K562 treated with DMSO at 1 percent for 12 hours (cell line): ENCODE measurements around the gene DSC1. TPM values are rescaled to one million over a fixed set of nuclear protein-coding genes. Genes with fewer than 3 reads are reported as not detected.

ENCODE experiments used
- total RNA-seq: library from RNA; unstranded; fragments of 300-600 nt; gene quantifications from 2 replicates; pipeline ENCODE4 v1.2.3, GENCODE V29; 2022; ENCODE audit not compliant: insufficient read depth

DSC1 gene
- 0.22 TPM in 1 of 2 replicates, not detected in the other for total RNA-seq

DNA sequence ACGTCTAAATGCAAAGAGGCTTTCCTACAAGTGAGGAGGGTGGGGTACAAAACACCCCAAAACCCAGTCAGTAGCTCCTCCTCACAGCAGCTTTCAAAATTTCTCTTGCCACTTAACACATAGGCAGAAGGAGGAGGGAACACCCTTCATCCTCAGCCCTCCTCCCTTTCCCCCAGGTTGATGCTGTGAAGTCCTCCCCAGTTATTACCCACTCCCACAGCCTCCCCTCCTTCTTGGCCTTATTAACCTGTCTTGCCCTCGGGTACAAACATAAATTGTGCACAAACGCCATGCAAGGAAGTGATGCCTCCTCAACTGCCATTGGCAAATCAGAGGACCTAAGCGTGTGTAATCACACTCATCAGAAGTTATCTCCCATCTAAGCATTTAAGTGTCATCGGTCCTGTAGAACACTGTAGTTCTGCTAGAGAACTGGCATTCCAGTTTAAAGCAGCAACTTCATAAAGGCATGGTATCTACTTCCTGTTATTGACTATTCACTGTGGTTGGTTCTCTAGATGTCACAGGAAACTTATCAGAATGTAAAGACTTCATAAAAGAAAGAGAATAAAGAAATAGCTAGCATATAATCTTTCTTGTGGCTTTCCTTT, at the start of gene DSC1:
Gene DSC1 (minus strand): TSS at position 32 of the 611 bp plus-strand sequence. CDS start 262 bp downstream, outside the sequence.

DNA sequence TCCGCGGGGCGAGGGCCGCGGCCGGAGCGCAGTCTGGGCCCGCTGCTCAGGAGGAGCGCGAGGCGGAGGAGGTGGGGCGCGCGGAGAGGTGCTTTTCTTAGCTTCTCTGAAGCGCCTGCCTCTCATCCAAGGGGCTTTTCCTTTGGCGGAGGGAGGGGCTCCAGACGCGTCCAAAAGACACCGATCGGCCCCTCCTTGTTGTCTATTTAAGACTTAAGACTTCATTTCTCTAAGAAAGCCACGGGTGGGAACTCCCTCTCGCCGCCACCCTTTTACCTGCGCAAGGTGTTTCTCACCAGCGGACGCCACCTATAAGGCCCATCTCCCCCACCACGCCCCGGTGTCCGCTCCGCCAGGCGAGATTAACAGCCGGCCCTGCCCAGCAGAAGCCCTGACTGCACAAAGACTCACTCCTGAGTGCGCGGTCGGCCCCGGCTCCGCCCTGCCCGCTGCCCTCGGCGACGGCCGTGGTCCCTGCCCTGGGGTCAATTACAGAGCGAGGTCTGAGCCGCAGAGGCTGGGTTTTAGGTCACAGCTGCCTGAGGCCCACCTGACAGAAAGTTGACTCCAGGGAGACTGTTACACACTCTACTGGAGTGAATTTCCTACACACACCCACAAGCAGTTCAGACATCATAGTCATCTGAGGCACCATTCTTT, 60.5 kb downstream of the DSC1 start, which contains the start of gene DSC2:
Gene DSC2 (minus strand): TSS at position 397 of the 660 bp plus-strand sequence. CDS start 450 bp downstream, outside the sequence.

Other genes with a start within 250 kb of the DSC1 start
- gene DSC3, start 120.1 kb downstream of the DSC1 start, total RNA-seq: 0.19 TPM in 1 of 2 replicates, not detected in the other
- gene DSC2, start 60.4 kb downstream of the DSC1 start, total RNA-seq: 2.2 and 8.8 TPM in 2 replicates
- not detected in 2 replicates for gene DSG1, start 155.3 kb upstream of the DSC1 start, total RNA-seq
- gene DSG4, start 213.9 kb upstream of the DSC1 start, total RNA-seq: not detected in 2 replicates